ENCODE data around the gene TRIO.

Gene TRIO

DNA sequence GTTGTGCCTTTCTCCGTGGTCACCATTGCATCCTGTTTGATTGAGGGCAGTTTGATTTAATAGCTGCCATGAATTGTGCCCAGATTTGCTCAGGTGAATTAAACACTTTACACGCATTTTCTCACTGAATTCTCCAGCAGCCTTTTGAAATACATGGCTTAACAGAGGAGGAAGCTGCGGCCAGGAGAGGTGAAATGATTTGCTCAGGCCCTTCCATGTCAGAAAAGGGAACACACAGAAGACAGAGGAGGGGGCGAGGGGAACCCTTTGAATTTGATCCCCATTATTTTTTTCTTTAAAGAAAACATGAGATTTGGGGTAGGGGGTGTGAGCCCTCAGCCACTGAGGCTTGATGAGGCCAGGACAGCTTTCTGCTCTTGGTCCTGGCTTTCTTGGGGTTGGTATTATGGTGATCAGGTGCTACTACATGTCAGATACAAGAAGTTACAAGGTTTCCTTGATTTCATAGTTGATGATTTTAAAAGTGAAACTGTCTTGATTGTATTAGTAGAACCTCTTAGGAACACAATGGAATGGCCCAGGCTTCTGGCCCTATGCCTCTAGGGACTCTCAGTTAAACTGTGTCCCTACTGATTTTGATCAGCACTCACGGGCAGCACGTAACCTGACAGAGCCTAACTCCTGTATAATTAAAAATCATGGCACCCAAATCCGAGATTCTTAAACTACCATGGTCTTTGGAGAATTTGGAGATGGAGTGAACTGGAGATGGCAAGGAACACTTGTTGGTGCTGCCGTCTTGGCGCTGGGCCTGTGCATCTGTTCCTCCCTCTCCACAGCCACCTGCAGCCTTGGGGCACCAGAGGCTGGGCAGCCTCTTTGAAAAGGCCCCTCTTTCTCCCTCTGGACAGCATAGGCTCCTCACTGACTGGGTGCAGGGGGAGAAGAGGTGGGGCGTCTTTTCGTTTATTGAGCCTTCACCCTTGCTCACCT, 107.9 kb downstream of the TRIO start:
- peak; percentile 33 for DNase-seq

- no peak for DNase-seq
These were observed 108.6 kb downstream of the TRIO start for GRCh38 chr5:14251733-14252132.

DNA sequence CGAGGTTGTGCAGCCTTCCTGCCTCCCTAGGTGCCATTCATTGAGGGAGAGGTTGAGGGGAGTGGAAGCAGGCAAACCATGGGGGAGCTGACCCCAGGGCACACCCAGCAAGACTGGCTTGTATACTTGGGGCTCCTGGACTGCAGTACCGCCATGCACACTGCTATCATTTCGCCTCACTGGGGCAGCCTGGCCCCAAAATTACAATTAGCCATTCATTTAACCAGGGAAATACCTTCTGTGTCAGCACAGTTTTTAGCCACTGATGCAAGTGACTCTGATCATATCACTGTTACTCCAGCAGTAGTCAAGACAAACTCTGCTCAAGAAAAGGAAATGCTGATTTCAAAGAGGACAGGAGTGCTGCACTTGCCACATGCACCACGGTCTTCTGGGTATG, 109.7 kb downstream of the TRIO start:
- no peak for DNase-seq

DNA sequence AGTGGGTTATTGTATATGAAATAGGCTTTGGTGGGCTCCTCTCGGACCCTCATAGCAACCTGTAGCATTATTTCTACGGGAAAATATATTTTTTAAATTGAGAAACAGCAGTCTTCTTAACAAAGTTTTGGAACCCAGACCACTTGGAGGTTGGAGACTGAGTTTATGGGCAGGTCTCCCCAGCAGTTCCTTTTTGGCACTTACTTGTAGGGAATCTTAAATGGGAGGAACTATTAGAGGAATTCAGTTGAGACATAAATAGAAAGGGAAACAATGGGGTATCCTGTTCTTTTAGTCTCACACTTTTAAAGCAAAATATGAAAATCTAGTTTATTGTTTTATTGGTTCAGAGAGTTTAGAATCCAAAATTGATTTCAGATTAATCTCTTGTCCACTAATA, 111.5 kb downstream of the TRIO start:
- no peak for DNase-seq

- DNase-seq: no peak
These were observed 113.0 kb downstream of the TRIO start for GRCh38 chr5:14256026-14256690.

DNA sequence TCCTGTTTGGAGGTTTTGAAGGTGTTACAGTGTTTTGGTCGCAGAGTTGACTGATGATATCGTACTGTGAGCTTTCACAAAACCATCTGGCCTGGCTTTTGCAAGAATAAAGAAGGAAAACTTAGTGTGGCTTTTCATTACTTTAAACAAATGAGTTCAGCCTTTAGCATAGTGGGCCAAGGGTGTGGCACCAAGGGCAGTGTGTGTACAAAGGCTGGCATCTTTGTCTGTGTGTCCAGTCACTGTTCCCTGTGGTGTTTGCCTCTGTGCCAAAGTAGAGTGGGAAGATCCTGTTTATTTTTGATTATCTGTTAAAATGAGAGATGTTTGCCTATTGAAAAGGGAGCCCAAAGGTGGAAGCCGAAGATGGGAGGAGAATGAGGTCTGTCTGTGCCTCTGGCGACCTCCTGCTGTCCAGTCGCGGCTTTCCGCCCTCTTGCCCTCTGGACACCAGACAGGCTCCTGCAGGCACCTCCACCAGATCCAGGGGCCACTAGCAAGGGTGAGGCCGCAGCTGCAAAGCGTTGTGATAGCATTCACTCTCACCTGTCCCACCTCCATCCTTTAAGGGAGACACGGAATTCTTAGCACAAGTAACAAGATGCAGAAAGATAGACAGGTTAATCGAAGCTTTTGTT, 113.7 kb downstream of the TRIO start:
- no peak for DNase-seq

DNA sequence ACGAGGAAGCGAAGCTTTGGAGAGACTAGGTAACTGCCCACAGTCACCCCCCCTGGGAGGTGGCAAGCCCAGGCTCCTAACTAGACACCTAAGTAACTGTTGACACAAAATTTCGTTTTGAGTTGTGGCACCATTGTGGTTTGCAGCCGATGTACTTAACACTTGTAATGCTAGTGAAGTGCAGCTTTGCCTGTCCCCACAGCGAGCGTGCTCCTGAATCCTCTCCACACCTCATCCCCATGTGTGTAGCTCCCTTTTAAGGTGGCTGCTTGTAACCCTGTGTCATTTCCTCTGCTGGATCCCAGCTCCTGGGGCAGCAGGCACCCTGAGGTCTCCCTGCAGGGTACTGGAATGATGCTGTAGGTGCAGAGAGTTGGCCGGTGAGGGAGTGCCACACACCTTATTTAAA, 114.9 kb downstream of the TRIO start:
- no peak for DNase-seq

DNA sequence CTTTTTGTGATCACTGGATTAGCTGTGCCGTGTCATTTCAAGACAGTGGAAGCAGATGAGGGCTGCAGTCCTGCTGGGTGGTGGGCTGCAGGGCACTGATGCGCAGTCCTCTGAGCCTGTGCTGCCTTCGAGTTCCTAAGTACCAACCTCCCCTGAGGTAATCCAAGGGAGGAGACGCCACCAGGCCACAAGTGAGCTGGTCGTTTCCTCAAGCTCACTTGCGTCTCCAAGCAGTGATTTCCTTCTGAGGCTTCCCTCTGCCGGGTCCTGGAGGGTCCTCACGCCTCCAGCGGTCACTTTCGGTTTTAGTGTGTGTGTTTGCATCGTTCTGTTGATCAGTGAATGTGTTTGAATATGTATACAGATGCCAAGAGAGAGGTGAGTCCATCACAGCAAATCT, 115.7 kb downstream of the TRIO start:
- DNase-seq: no peak

DNA sequence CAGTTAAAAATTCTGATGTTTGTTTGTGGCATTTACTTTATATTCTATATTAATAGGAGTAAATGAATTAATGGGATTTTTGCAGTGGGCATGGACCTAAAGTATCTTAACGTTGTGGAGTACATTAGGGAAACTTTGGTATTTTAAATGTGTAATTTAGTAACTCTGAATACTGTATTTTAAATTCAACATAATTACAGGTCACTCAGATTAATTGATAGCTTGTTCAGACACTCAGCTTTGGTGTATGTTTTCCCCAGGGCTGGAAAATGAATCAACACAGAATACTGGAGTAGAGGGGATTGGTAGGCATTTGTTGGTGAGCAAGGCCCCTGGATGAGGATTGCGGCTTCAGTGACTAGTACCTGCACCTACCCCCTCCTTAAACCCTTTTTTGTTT, 117.5 kb downstream of the TRIO start:
- no peak for DNase-seq

DNA sequence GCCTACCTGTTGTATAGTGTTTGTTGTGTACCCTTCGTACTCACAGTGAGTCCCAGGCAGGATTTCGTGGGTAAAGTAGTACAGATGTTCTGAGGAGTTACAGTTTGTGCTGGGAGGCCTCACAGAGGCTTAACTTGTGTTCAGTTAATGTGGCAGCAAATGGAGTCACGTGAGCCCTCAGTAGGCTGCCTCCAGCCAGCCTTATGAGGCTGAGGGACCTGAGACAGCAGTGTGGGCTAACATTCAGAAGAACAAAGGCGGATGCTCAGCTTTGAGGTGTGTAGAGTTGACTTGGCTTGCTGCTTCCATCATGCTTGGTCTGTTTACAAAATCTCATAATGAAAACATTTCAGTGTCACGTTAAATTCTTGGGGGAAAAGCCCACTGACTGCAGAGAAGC, 118.1 kb downstream of the TRIO start:
- DNase-seq: peak; percentile 39

GRCh38 chr5:14261856-14262611, 118.9 kb downstream of the TRIO start:
- no peak for DNase-seq

DNA sequence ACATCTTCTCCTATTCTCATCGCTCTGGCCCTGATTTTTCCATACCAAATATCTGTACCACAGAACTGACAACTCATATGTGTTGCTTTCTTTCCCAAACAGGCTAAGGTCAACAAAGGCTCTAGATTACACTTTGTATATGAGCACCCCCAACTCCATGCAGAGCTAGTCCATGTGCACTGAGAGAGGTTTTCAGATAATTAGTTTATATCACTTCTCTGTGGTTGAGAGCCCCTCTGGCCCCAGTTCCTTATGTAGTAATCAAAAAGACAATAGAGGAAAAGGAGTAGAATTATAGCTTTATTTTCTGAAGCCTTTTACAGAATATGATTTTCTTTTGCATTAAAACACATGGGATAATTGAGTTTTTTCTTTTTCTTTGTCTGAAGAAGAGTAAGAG, 120.0 kb downstream of the TRIO start:
- DNase-seq: no peak

- DNase-seq: no peak
These were observed 120.6 kb downstream of the TRIO start for GRCh38 chr5:14263699-14264098.

- DNase-seq: peak; percentile 87
These were observed 121.6 kb downstream of the TRIO start for GRCh38 chr5:14264605-14265316.

DNA sequence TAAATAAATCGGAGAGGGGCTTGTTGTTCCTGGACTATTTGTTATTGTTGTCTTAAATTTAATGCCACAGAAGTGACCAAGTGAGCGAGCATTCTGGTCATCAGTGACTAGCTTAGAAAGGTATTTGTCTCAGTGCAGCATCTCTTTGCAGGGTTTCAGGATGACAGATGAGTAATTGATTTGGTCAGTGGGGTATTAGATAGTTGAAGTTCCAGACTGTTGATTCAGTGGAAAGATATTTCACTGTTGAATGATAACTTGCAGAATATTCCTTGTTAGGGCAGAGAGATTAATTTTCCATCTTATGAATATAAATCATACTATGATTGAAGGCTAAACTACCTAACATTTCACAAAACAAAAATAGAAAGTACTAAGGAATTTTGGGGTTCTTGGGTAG, 122.4 kb downstream of the TRIO start:
- DNase-seq: no peak

DNA sequence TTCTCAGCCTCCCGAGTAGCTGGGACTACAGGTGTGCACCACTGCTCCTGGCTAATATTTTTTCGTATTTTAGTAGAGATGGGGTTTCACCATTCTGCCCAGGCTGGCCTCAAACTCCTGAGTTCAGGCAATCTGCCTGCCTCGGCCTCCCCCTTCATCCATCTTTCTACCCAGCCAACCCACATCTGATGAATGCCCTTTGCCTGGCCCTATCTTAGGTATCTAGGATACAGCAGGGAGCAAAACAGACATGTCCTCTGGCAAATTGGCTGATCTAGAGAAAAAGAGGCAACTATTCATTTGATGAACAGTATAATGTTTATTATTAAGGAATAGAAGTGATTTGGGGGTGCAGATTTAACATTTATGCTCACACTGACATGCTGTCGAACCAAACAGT, 123.0 kb downstream of the TRIO start:
- no peak for DNase-seq

GRCh38 chr5:14266686-14267085, 123.5 kb downstream of the TRIO start:
- DNase-seq: peak; percentile 37

- DNase-seq: peak; percentile 16
These were observed 124.2 kb downstream of the TRIO start for GRCh38 chr5:14267166-14267838.

GRCh38 chr5:14267991-14268708, 125.0 kb downstream of the TRIO start:
- no peak for DNase-seq

DNA sequence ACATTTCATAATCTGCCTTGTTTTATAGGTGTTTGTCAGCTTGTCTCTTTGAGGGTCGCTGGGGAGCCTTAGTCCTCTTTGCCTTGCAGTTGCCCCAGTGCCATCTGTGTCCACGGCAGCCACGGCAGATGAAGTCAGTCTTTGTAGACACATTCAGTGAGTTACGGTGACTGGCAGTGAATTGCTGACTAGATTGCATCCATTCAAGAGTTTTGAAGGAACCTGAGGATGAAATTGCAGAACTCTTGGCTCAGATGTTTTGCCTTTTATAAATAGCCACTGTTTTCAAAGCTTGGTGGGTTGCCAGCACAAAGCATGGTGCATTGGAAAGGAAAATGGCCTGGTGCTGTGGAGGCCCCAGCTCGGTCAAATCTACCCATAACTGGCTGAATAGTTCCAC, 125.6 kb downstream of the TRIO start:
- DNase-seq: no peak

- no peak for DNase-seq
These were observed 126.3 kb downstream of the TRIO start for GRCh38 chr5:14269395-14269794.

Measured in GF-D8 (cell line).